DMS153 treated with DMSO at 0.1 percent for 48 hours (cell line): ENCODE results near the gene BRD7.

Experiments
- DNase-seq: peaks from one replicate; lab custom pipeline; 2025; ENCODE audit not compliant: unreplicated experiment; lab: John Stamatoyannopoulos, UW

The BRD7 gene

DNA sequence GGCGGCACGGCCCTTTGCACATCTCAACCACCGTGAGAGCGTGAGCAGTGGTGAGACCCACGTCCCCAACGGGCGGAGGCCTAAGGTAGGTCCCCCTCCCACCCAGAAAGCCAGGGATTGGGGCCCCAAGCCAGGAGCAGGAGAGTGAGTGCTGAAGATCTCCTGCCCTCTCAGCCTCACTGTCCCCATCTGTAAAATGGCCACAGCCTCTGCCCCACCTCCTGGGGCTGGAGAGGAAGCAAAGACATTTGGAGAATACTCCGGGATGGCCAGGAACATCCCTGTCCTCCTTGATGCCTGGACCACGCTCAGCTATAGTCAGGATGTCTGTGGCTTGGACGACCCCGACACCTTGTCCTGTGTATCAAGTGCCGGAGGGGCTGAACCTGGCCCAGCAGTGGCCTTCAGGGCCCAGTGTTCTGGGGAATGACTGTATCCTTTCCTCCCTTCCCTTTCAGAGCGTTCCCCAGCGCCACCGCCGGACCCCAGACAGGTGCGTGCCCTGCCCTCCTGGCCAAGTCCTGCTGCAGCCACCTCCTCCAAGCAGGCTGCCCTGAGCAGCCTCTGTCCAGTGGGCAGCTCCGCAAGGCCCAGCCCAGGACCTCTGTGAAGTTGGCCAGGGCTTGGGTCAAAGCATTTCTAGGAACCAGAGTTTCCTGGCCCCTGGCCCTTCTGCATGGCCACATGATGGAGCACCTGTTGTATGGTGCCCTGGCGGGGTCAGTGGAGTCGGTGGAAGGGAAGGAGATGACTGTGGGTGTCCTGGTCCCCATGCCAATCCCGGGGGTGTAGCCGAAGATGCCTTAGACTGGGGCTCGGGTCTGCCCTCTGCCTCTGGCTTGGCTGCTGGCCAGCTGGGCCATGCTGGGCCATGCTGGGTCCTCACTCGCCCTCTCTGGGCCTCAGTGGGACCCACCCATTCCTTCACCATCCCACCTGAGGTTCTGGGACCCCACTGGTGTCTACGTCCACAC lies 64.0 kb downstream of the BRD7 start:
- no peak for DNase-seq

DNA sequence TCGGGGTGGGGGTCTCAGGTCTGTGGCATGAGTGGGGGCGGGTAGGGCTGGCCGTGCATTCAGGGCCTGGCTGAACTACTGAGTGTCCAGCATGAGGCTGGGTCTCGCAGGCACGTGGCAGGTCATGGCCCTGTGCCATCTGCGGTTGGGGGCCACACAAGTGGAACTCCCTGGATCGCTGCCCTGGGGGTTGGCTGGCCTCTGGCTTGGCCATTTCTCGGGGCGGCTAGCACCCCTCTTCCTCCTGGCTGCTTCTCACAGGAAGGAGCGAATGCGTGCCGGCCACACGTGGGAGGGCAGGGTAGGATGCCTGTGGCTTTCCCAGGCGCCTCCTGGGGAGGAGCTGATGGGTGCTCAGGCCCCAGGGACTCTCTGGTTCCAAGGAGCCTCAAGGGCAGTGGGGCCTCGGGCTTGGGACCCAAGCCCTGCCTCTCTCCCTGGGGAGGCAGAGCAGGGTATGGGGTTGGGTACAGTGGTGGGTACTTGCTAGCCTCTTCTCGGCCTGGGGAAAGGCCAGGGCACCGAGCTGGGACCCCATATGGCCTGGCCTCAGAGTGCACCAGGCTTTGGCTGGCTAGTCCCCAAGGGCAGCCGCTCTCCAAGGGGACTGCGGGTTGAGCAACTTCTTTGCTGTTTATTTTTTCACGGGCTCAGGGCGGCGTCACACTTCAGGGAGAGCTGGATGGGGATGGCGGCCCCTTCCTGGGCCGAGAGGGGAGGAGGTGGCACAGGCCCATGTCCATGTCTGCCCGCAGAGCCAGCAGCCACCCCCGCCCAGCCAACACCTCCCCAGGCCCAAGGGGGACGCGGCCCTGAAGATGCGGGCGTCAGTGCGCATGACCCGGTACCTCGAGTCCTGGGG lies 65.0 kb downstream of the BRD7 start:
- no peak for DNase-seq

DNA sequence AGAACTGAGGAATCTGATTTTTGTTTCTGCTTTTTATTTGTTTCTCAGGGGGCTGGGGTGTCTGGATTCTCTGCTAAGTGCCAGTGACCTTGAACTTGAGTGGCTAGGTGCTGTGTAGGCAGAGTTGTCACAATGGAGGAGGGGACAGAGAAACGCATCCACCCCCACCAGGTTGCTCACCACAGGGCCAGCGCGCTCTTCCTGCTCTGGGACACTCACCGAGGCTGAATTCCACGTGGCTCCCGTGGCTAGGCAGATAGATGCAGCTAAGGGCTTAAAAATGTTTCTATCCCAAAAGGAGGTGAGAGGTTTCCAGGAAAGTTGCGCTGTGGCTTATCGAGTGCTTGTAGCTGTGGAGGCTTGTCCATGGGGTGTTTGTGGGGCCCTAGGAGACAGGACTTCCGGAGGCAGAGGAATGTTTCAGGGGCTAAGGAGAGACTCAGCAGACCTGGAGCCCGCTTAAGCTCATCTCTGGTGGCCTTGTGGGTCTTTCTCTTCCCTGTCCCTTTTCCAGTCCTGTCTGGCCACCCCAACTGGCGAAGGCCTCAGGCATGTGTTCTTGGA lies 65.7 kb downstream of the BRD7 start:
- no peak for DNase-seq

DNA sequence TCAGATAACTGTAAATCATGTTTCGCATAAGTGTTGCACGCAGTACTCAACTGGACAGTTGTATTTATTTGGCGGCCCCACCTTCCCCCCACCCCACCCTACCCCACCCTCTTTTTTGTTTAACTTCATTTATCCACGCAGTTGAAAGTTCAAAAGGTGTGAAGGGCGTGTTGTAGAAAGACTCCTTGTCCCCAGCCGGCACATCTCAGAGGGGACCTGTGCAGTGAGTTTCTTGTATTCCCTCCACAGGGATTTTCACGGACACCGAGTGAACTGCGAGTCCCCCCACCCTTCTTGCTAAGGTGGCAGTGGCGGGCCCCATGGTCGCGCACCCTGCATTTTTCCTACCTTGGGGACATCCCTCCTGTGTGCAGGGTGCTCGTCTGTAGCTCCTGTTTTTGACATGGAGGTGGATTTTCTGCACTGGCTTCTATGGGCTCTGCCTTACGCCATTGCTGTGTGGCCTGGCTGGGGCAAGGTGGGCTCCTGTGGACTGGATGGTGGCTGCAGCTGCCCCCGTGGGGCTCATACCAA lies 66.2 kb downstream of the BRD7 start:
- no peak for DNase-seq

DNA sequence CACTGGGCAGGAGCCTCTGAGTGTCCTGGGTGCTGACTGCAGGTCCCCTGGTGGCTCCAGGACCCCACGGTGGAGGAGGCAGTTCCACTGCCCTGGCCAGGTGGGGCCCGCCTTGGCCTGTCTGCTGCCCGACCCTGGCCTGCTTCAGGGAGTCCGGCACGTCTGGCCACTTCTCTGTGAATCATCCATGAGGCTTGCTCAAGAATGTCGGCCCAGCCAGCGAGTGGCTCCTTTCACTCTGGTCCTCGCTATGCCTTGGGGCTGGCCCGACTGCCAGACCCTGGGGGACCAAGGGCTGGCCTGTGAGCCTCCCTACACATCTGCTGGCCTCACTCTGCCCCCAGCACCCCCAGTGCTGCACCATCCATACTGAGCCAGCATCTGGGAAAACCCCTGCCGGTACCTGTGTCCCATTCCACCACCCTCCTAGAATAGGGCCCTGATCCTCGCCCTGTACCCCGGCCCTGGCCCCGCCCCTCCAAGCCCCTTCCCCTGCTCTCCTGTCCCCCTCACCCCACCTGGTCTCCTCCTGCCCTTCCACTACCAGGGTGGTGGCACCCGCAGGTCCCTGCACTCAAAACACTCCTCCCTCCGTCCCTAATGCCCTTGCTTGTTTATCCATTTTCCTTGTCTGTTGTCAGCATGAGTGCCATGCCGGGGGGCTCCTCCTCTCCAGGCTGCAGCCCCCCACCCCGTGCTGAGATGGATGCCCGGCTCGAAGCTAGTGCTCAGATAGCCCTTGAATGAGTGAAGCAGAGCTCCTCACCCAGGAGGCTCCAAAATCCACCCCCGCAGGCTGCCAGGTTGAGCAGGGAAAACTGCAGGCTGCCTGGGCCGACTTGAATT lies 66.9 kb downstream of the BRD7 start:
- DNase-seq, result no peak

DNA sequence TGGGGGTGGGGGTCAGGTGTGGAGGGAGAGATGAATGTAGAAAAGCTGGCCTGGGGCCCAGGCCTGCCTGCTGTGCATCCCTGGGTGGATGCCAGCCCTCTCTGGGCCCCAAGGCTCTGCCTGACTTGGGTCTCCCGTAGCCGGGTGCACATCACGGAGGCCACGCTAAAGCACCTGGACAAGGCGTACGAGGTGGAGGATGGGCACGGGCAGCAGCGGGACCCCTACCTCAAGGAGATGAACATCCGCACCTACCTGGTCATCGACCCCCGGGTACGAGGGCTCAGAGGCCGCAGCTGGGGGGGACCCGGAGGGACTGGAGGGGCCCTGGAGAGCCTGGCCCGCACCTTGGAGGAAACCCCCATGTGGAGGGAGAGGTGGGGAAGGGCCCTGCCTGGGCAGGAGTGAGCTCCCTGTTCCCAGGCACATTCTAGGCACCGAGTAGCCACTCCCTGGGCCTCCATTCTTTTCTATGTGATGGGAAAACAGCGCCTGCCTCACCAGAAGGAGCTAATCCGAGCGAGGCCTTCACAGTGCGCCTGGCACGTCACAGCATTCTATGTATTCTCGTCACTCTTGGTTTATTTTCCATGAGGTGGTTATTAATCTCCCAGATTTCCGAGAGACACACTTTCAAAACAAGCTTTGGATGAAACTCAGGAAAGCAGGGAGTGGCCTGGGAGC lies 67.7 kb downstream of the BRD7 start:
- no peak for DNase-seq

GRCh38 chr16:50299508-50300105 lies 69.2 kb downstream of the BRD7 start:
- DNase-seq, result no peak

DNA sequence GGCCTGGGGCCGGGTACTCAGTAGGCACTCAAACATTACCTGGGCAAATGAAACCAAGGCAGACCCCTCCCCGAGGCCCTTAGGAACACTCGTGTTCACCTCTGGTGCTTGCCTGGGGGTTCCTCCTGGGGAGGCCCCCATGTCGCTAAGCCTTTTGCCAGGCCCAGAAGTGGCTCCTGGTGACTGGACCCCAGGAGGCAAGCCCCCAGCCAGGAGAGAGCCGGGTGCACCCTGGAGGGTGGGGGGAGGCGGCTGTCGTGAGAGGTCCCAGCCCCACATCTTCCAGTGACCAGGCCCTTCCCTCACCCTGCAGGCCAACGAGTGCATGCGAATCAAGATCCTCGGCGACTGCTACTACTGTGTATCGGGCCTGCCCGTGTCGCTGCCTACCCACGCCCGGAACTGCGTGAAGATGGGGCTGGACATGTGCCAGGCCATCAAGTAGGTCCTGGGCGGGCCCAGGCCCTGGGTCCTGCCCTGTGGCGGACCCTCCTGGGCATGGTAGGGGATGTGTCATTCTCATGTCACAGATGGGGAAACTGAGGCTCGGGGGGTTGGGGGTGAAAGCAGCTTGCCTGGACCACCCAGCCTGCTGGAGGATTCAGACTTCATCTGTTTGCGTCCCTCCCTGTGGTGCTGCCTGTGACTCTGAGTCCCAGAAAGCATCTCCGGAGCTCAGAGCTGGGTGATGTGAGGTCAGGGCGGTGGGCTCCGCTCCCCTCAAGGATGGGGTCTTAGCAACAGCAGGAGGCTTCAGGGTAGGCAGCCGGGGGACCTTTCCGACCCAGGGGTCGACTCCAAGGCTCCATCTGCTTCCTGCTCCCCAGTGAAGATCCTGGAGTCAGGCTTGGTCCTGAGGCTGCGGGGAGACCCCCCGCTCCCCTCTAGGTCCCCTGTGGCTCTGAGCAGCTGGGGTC lies 69.9 kb downstream of the BRD7 start:
- no peak for DNase-seq

GRCh38 chr16:50298075-50298460 lies 70.7 kb downstream of the BRD7 start:
- DNase-seq, result no peak

- no peak for DNase-seq
Observed at GRCh38 chr16:50297301-50298074, 71.3 kb downstream of the BRD7 start.

DNA sequence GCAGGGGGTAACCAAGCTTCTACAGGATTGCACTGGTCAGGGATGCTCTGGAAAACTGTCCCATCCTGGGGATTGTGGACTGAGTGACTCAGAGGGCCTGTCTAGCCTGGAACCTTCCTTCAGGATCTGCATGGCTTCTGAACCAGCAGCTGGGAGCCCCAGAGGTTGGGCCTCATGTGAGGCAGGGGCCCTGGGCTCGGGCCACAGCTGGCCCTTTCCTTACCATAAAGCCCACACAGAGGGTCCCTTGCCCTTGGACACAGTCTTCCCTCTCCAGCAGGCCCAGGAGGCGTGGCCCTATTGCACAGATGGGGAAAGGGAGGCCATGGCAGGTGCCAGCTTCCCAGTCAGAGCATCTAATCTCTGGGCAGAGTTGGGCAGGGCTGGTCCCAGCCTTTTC lies 72.0 kb downstream of the BRD7 start:
- no peak for DNase-seq

DNA sequence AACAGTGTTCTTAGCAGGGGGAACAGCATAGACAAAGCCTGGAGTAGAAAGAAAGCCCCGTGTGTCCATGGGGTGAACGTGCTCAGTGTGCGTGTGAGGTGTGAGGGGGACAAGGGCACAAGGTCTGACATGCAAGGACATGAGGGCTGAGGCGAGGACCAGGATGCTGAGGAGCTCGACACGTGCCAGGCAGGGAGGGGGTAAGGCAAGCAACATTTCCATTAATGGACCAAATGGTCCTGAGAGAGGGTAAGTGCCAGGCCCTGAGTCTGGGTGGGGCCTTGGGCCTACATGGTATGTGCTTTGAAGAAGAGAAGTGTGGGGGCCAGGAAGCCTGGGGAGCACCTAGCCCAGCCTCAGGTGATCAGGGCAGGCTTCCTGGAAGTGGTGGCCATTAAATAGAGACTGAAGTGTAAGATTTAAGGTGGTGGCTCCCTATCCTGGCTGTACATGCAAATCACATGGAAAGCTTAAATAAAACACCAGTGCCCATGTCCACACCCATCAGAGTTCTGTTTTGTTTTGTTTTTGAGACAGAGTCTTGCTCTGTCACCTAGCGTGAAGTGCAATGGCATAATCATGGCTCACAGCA lies 73.2 kb downstream of the BRD7 start:
- no peak for DNase-seq

GRCh38 chr16:50294955-50295354 lies 73.8 kb downstream of the BRD7 start:
- DNase-seq, result no peak

- DNase-seq, result no peak
Observed at GRCh38 chr16:50293994-50294855, 74.6 kb downstream of the BRD7 start.

DNA sequence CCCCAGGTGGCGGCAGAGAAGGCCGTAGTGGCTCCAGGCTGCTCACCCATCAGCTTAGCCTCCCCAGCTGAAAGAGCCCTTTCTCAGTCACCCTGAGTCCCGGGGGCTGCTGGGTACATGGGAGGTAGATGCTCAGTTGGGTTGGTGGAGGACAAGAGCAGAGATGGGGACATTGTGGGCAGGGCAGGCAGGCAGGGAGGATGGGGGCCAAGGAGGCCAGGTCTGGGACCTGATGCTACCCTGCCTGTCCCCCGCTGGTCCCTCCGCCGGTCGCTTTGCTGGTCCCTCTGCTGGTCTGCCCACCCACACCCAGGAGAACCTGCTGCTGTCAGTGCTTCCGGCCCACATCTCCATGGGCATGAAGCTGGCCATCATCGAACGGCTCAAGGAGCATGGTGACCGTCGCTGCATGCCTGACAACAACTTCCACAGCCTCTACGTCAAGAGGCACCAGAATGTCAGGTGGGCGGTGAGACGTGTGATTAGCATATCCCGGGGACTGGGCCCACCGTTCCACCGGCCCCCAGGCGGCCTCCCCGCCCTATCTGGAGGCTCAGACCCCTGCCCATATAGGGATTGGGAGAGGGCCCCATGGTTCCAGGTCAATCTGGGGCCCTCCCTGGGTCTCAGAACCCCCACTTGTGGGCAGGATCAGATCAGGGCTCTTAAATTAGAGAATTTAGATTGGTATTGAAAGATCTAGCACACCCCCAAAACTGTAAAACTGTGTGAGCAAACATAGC lies 75.6 kb downstream of the BRD7 start:
- DNase-seq, result no peak

GRCh38 chr16:50292566-50292948 lies 76.2 kb downstream of the BRD7 start:
- DNase-seq, result no peak
